AG09319 (cell line): ENCODE data around the gene UBE2H.

Source experiments
- DNase-seq: peaks from one replicate; pipeline ENCODE4 v3.0.0-alpha.2; 2010; ENCODE audit warnings: low read depth; ENCODE audit errors: extremely low read depth
- TF ChIP-seq, protein P1 (sequence below): IDR thresholded peaks from 2 replicates; pipeline ENCODE4 v1.5.1; 2011; ENCODE audit warnings: low read depth, mild to moderate bottlenecking, inconsistent platforms, low read length, moderate library complexity

UBE2H gene

DNA sequence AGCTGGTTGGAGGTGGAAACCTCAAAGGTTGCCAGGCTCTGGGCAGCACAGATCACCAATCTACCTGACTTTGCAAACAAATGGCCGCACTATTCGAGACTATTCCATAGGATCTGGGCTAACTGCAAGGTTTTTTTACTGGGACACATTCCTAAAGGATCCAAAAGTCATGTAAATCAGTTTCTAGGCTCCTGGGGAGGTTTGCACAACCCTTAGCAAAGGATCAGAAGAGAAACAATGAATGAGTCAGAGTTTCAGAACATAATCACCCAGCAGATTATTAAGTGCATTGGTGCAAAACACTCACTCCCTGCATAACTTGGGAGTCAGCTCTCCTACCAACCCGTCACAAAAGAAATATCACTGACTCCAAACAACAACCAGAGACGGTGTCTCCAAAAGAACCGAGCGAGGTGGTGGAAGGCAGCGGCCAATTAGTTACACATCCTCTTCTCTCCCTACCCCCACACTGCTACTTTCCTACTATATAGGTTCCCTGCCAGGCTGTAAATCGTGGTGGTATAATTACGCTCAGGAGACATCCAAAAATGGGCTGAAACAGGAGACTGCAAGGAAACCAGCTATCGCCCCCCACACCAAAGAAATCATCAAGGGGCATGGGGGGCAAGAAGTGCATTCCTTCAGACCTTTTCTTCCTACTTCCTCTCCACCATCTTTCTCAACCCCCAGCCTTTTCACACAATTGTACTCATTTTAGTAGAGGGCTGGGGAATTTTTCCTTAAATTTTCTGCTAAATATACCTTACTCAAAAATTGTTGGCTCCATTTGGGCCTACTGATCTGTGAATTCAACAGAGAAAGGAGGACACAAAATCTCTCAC lies 3.2 kb downstream of the UBE2H start:
- DNase-seq: peak; percentile 51
- TF ChIP-seq, protein P1, sequence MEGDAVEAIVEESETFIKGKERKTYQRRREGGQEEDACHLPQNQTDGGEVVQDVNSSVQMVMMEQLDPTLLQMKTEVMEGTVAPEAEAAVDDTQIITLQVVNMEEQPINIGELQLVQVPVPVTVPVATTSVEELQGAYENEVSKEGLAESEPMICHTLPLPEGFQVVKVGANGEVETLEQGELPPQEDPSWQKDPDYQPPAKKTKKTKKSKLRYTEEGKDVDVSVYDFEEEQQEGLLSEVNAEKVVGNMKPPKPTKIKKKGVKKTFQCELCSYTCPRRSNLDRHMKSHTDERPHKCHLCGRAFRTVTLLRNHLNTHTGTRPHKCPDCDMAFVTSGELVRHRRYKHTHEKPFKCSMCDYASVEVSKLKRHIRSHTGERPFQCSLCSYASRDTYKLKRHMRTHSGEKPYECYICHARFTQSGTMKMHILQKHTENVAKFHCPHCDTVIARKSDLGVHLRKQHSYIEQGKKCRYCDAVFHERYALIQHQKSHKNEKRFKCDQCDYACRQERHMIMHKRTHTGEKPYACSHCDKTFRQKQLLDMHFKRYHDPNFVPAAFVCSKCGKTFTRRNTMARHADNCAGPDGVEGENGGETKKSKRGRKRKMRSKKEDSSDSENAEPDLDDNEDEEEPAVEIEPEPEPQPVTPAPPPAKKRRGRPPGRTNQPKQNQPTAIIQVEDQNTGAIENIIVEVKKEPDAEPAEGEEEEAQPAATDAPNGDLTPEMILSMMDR: no peak

DNA sequence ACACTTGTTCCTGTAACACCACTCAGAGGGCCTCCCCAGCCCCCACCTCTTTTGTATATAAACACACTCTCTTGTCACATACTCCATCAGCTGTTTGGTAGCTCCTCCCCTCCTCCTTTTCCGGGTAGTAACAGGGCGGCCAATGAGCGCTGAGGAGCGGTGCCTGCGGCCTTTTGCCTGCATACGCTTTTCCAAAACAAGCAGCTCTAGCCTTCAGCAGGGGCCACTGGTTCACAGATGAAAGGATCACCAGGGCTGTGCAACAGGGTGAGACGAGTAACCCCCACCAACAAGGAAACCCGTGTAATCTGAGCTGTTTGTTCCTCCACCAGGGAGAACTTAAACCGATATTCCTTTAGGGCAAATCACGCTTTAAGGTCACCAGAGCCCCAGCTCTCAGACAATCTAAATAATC lies 3.9 kb downstream of the UBE2H start:
- TF ChIP-seq, protein P1: no peak
- peak; percentile 79 for DNase-seq

DNA sequence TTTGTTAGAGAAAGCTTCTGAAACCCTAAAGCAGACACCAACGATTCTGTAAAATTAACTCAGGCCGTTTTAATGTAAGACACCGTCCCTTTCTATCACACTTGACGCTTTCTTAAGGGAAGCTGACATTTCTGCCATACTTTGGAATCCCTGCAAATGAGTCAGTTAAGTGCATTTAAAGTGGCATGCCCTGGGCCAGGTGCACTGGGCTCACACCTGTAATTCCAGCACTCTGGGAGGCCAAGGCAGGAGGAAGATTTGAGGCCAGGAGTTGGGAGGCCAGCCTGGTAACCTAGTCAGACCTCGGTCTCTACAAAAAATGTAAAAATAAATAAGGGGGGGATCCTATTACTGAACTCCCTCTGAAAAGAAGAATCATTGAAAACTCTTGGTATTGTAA lies 4.4 kb downstream of the UBE2H start:
- TF ChIP-seq, protein P1: no peak
- no peak for DNase-seq

DNA sequence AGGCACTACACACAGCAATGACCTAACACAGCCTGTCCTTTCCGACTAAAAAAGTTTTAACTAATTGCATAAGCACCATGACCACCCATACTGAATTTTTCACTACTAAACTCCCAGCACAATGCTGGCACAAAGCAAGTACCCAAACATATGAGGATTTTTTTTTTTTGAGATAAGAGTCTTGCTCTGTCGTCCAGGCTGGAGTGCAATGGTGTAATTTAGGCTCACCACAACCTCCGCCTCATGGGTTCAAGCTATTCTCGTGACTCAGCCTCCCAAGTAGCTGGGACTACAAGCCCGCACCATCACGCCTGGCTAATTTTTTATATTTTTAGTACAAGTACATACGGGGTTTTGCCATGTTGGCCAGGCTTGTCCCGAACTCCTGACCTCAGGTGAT lies 5.1 kb downstream of the UBE2H start:
- DNase-seq: no peak
- TF ChIP-seq, protein P1: no peak

DNA sequence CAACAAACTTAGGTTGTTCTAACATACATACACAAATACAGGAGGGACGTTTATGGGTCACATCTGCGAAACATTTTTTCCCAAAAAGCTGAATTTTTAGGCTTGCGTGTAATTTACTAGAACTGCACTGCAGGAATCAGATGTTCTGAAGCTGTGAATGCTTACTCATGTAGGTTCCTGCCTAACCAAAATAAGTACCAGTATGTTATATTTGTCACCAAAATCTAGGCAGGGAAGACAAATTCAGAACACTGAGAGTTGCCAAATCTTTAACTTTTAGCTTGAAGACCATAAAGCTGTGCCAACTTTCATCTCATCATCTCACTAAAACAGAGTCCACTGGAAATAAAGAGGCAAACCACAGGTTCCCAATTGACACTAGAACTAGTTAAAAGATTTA lies 5.7 kb downstream of the UBE2H start:
- TF ChIP-seq, protein P1: no peak
- DNase-seq: no peak

DNA sequence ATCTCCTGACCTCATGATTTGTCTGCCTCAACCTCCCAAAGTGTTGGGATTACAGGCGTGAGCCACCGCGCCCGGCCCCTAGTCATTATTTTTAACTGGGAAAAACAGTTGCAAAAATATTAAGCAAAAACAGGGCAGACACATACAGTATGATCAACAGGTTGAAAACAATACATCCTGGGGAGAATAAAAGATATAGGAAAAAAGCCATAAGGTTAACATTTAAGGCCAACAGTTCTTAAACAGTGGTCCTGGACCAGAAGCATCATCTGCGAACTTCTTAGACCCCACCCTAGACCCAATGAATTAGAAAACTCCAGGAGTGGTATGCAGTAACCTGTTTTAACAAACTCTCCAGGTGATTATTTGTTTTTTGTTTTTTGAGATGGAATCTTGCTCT lies 6.5 kb downstream of the UBE2H start:
- TF ChIP-seq, protein P1: no peak

DNA sequence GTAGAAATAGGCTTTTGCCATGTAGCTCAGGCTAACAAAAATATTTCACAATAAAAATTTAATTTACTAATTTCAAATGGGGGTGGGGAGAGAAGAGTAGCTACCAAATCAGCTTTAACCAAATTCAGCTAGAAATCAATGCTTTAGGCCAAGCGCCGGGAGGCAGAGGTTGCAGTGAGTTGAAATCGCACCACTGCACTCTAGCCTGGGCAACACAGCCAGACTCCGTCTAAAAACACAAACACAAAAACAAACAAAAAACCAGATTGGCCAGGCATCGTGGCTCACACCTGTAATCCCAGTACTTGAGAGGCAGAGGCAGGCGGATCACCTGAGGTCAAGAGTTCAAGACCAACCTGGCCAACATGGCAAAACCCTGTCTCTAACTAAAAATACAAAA lies 9.4 kb downstream of the UBE2H start:
- TF ChIP-seq, protein P1: no peak
- DNase-seq: no peak

More for the DNA sequence above, 6.5 kb downstream of the UBE2H start:
- DNase-seq: no peak
